Muscle layer of duodenum (tissue), 2 donors: ENCODE measurements around the gene NFX1.

Experiments used
- H3K27ac ChIP-seq: one replicate; pipeline ENCODE4 v1.7.0; 2013; ENCODE audit warnings: mild to moderate bottlenecking, low read length
- H3K27me3 ChIP-seq: one replicate; pipeline ENCODE4 v1.7.0; 2013; ENCODE audit warnings: low read depth, mild to moderate bottlenecking, control low read depth, low read length
- H3K36me3 ChIP-seq, 2 donors: one replicate each; pipeline ENCODE4 v1.7.0; 2013; ENCODE audit warnings: low read length in 2 of 2, control low read depth in 1 of 2, mild to moderate bottlenecking in 1 of 2; ENCODE audit not compliant: insufficient read depth in 2 of 2, control insufficient read depth in 1 of 2
- H3K4me1 ChIP-seq, 2 donors: one replicate each; pipeline ENCODE4 v1.7.0; 2013; ENCODE audit warnings: low read length in 2 of 2, mild to moderate bottlenecking in 2 of 2, control low read depth in 1 of 2, moderate library complexity in 1 of 2; ENCODE audit not compliant: insufficient read depth in 2 of 2, control insufficient read depth in 1 of 2
- H3K4me3 ChIP-seq, 2 donors: one replicate each; pipeline ENCODE4 v1.7.0; 2013; ENCODE audit warnings: low read length in 2 of 2, low read depth in 1 of 2, mild to moderate bottlenecking in 1 of 2
- H3K9me3 ChIP-seq, 2 donors: one replicate each; pipeline ENCODE4 v1.7.0; 2013; ENCODE audit warnings: low read length in 2 of 2, control low read depth in 1 of 2, mild to moderate bottlenecking in 1 of 2; ENCODE audit not compliant: control insufficient read depth in 1 of 2
- donor health status: healthy.

Gene NFX1

GRCh38 chr9:33366979-33367480, 76.7 kb downstream of the NFX1 start:
- Histone ChIP-seq H3K4me1 (no peaks in the 10 kb centered on the region), H3K36me3 (peaks cover 58 to 67% of the 10 kb centered on the region in 2 donors), H3K9me3 (no peaks in the 10 kb centered on the region), H3K27ac (no peak overlapping the region), H3K4me3 (no peak overlapping the region), H3K27me3 (no peaks in the 10 kb centered on the region)

- no peaks in the 10 kb centered on the region for H3K27me3 ChIP-seq
- H3K4me1 ChIP-seq = peaks cover 0 to 27% of the 10 kb centered on the region in 2 donors
- no peaks in the 10 kb centered on the region for H3K9me3 ChIP-seq
- no peak overlapping the region for H3K27ac ChIP-seq
- peaks cover 27 to 37% of the 10 kb centered on the region in 2 donors for H3K36me3 ChIP-seq
- no peak overlapping the region for H3K4me3 ChIP-seq
These were observed 82.6 kb downstream of the NFX1 start for GRCh38 chr9:33372900-33373299.

- no peak overlapping the region for H3K4me3 ChIP-seq
- no peaks in the 10 kb centered on the region for H3K27me3 ChIP-seq
- H3K9me3 ChIP-seq = no peaks in the 10 kb centered on the region
- peaks cover 22 to 28% of the 10 kb centered on the region in 2 donors for H3K36me3 ChIP-seq
- H3K4me1 ChIP-seq = peaks cover 0 to 27% of the 10 kb centered on the region in 2 donors
- no peak overlapping the region for H3K27ac ChIP-seq
These were observed 83.9 kb downstream of the NFX1 start for GRCh38 chr9:33374190-33374589.

GRCh38 chr9:33374634-33375237, 84.4 kb downstream of the NFX1 start:
- Histone ChIP-seq H3K9me3 (no peaks in the 10 kb centered on the region), H3K4me1 (peaks cover 0 to 27% of the 10 kb centered on the region in 2 donors), H3K36me3 (peaks cover 22 to 27% of the 10 kb centered on the region in 2 donors), H3K4me3 (no peak overlapping the region), H3K27me3 (no peaks in the 10 kb centered on the region), H3K27ac (no peak overlapping the region)

- no peak overlapping the region for H3K27ac ChIP-seq
- peaks cover 0 to 27% of the 10 kb centered on the region in 2 donors for H3K4me1 ChIP-seq
- H3K4me3 ChIP-seq = no peak overlapping the region
These were observed 85.0 kb downstream of the NFX1 start for GRCh38 chr9:33375238-33375840.

GRCh38 chr9:33375841-33376321, 85.6 kb downstream of the NFX1 start:
- Histone ChIP-seq H3K9me3 (no peaks in the 10 kb centered on the region), H3K4me1 (peaks cover 0 to 27% of the 10 kb centered on the region in 2 donors), H3K36me3 (peaks cover 11 to 16% of the 10 kb centered on the region in 2 donors), H3K27me3 (no peaks in the 10 kb centered on the region), H3K27ac (no peak overlapping the region), H3K4me3 (no peak overlapping the region)

More at GRCh38 chr9:33375238-33375840, 85.0 kb downstream of the NFX1 start:
- H3K9me3 ChIP-seq = no peaks in the 10 kb centered on the region
- H3K36me3 ChIP-seq = peaks cover 16 to 21% of the 10 kb centered on the region in 2 donors
- no peaks in the 10 kb centered on the region for H3K27me3 ChIP-seq

GRCh38 chr9:33377089-33377715, 86.9 kb downstream of the NFX1 start:
- H3K27me3 ChIP-seq = no peaks in the 10 kb centered on the region
- no peak overlapping the region for H3K27ac ChIP-seq
- no peaks in the 10 kb centered on the region for H3K9me3 ChIP-seq
- H3K36me3 ChIP-seq = peaks cover 0 to 5% of the 10 kb centered on the region in 2 donors
- no peak overlapping the region for H3K4me3 ChIP-seq
- peaks cover 0 to 27% of the 10 kb centered on the region in 2 donors for H3K4me1 ChIP-seq

- no peaks in the 10 kb centered on the region for H3K36me3 ChIP-seq
- no peak overlapping the region for H3K27ac ChIP-seq
- no peaks in the 10 kb centered on the region for H3K27me3 ChIP-seq
- H3K4me1 ChIP-seq = peaks cover 0 to 27% of the 10 kb centered on the region in 2 donors
- no peaks in the 10 kb centered on the region for H3K9me3 ChIP-seq
- no peak overlapping the region for H3K4me3 ChIP-seq
These were observed 87.9 kb downstream of the NFX1 start for GRCh38 chr9:33378121-33378795.

- no peak overlapping the region for H3K27ac ChIP-seq
- no peaks in the 10 kb centered on the region for H3K36me3 ChIP-seq
- no peaks in the 10 kb centered on the region for H3K9me3 ChIP-seq
- H3K4me1 ChIP-seq = peaks cover 0 to 13% of the 10 kb centered on the region in 2 donors
- H3K27me3 ChIP-seq = no peaks in the 10 kb centered on the region
- H3K4me3 ChIP-seq = no peak overlapping the region
These were observed 89.5 kb downstream of the NFX1 start for GRCh38 chr9:33379666-33380389.

- no peaks in the 10 kb centered on the region for H3K9me3 ChIP-seq
- H3K36me3 ChIP-seq = no peaks in the 10 kb centered on the region
- H3K4me1 ChIP-seq = peaks cover 0 to 6% of the 10 kb centered on the region in 2 donors
- H3K27me3 ChIP-seq = no peaks in the 10 kb centered on the region
- H3K4me3 ChIP-seq = no peak overlapping the region
- no peak overlapping the region for H3K27ac ChIP-seq
These were observed 90.2 kb downstream of the NFX1 start for GRCh38 chr9:33380390-33381094.
